WTC11 (cell line): Measurements from ENCODE around the gene DYSF.

Experiments
- ATF1 ChIP-seq: sonication (generic); formaldehyde crosslinking; IDR thresholded peaks from 2 replicates; pipeline ENCODE4 v1.8.1; 2023; ENCODE audit warnings: mild to moderate bottlenecking, moderate library complexity, missing genetic modification reagents
- ATF3 ChIP-seq: sonication (generic); formaldehyde crosslinking; conservative IDR thresholded peaks from 2 replicates; pipeline ENCODE4 v1.8.1; 2022; ENCODE audit warnings: mild to moderate bottlenecking, missing genetic modification reagents
- CTCF ChIP-seq: fragments of 200-600 bp; IDR thresholded peaks from 2 replicates; pipeline ENCODE4 v1.8.0; 2022; ENCODE audit warnings: antibody characterized with exemption
- E2F4 ChIP-seq: sonication (generic); formaldehyde crosslinking; IDR thresholded peaks from 2 replicates; pipeline ENCODE4 v1.8.1; 2022; ENCODE audit warnings: low read depth, mild to moderate bottlenecking, moderate library complexity, missing genetic modification reagents, borderline replicate concordance
- ERG ChIP-seq: fragments of 250-450 bp; sonication (Bioruptor Pico); IDR thresholded peaks from 2 replicates; pipeline ENCODE4 v1.8.0; 2021; ENCODE audit warnings: mild to moderate bottlenecking
- NR1H2 ChIP-seq: sonication (generic); formaldehyde crosslinking; IDR thresholded peaks from 2 replicates; pipeline ENCODE4 v1.9.0; 2021; ENCODE audit warnings: mild to moderate bottlenecking, moderate library complexity, missing genetic modification reagents
- PRRX2 ChIP-seq: fragments of 250-450 bp; sonication (Bioruptor Pico); IDR thresholded peaks from 2 replicates; pipeline ENCODE4 v1.8.0; 2021; ENCODE audit warnings: mild to moderate bottlenecking
- USF1 ChIP-seq: sonication (generic); formaldehyde crosslinking; IDR thresholded peaks from 2 replicates; pipeline ENCODE4 v1.8.0; 2022; ENCODE audit warnings: mild to moderate bottlenecking, missing genetic modification reagents
- USF2 ChIP-seq: sonication (generic); formaldehyde crosslinking; IDR thresholded peaks from 2 replicates; pipeline ENCODE4 v1.8.1; 2023; ENCODE audit warnings: mild to moderate bottlenecking, missing genetic modification reagents, moderate library complexity
- ZBTB43 ChIP-seq: sonication (generic); formaldehyde crosslinking; IDR thresholded peaks from 2 replicates; pipeline ENCODE4 v1.8.1; 2023; ENCODE audit warnings: mild to moderate bottlenecking, missing genetic modification reagents
- ZNF317 ChIP-seq: sonication (generic); formaldehyde crosslinking; IDR thresholded peaks from 2 replicates; pipeline ENCODE4 v1.8.1; 2023; ENCODE audit warnings: low read depth, mild to moderate bottlenecking, moderate library complexity, missing genetic modification reagents, borderline replicate concordance
- ZNF512 ChIP-seq: sonication (generic); formaldehyde crosslinking; IDR thresholded peaks from 2 replicates; pipeline ENCODE4 v1.8.1; 2022; ENCODE audit warnings: missing genetic modification reagents, borderline replicate concordance

GRCh38 chr2:71670430-71670795 lies 217.1 kb downstream of the DYSF start:
- TF ChIP-seq USF2 (CRISPR knock-in tag) (no peak), CTCF (no peak), ATF1 (no peak), NR1H2 (CRISPR knock-in tag) (no peak), ATF3 (no peak), E2F4 (CRISPR knock-in tag) (no peak), ZNF512 (CRISPR knock-in tag) (no peak), USF1 (CRISPR knock-in tag) (no peak), ERG (CRISPR knock-in tag) (no peak), ZNF317 (no peak), PRRX2 (CRISPR knock-in tag) (no peak), ZBTB43 (CRISPR knock-in tag) (no peak)
